Stimulated activated CD8-positive, alpha-beta memory T cell treated with anti-CD3 and anti-CD28 coated beads, Interleukin-12 subunit alpha, Interleukin-12 subunit beta, amount 100 ng/mL, for 1 hour (primary cell): ENCODE results near the gene CHRNA7.
"Not testable (repeated sequence)": the region's sequence is repeated elsewhere in the genome, so short reads cannot be mapped to it uniquely, and the experiment has no call there.

Source experiments
- DNase-seq: peaks from one replicate; pipeline ENCODE4 v3.0.0-alpha.2; 2020; ENCODE audit warnings: low read depth

Gene CHRNA7

DNA sequence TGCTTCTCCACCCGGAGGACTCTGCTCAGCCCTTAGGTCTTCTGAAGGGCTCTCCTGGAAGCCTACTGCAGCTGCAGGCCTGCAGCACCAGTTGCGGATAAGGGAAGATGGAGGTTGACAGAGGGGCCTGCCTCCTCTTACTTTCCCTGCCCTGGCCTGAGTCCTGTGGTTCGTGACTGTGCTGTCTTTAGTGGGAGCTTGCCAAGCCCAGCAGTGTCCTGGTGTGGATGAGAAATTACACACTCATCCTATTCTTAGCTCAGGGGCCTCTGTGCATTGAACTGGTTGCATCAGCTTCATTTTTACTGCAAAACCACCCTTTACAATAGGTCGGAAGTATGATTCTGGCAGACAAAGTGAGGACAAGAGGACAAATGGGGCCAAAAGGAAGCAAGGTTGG, 163.5 kb downstream of the CHRNA7 start:
- DNase-seq = not testable (repeated sequence)

DNA sequence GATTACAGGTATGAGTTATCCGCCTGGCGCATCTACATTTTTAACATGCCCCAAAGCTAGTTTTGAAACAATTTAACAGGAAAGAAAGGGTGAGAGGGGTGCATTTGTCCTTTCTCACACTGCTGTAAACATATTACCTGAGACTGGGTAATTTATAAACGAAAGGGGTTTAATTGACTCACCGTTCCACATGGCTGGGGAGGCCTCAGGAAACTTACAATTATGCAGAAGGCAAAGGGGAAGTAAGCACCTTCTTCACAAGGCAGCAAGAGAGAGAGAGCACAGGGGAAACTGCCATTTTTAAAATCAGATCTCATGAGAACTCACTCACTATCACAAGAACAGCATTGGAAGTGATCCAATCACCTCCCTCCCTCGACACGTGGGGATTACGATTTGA, 165.9 kb downstream of the CHRNA7 start:
- not testable (repeated sequence) for DNase-seq

GRCh38 chr15:32198938-32199337, 168.6 kb downstream of the CHRNA7 start:
- DNase-seq = not testable (repeated sequence)

DNA sequence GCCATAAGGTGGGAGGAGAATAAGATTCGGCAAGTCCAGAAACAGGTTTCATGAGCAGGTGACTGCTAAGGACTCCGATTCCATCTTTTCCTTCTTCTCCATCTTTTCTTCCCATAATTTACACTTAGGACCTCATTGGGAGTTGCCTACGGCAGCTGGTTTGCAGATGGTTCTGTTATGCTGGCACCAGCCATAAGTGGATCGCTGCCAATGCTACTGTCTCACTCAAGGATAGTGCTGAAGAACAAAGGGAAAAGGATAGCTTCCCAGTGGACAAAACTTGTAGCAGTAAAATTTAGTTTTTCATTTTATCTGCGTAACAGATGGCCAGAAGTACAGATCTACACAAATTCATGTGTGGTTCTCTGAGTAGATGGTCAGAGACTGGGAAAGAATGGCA, 178.8 kb downstream of the CHRNA7 start:
- not testable (repeated sequence) for DNase-seq

GRCh38 chr15:32218666-32219065, 188.4 kb downstream of the CHRNA7 start:
- DNase-seq = no peak
